ENCODE measurements around the gene CLIC6. TPM values are rescaled to one million over a fixed set of nuclear protein-coding genes. Genes with fewer than 3 reads are reported as not detected.
A peak's percentile ranks its signal among the peaks of the same experiment; 100 is the strongest.

Gene CLIC6
- polyA plus RNA-seq, 3 donors: not detected

DNA sequence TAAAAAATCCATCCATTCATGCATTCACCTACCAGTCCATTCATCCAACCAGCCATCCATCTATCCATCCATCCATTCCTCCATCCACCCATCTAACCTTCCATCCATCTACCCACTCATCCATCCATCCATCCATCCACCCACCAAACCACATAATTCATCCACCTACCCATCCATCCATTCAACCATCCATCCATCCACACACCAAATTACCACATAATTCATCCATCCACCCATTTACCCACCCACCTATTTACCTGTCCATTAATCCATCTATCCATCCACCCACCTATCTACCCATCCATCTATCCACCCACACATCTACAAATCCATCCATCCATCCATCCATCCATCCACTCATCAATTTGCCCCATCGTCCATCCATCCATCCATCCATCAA lies 71.4 kb downstream of the CLIC6 start:
- Mint-ChIP-seq H3K36me3 (no peaks in the 10 kb centered on the region), H3K27ac (no peak overlapping the region), H3K4me3 (peak overlapping the region in 1 of 2 donors; percentile 47), H3K4me1 (peaks cover 3% of the 10 kb centered on the region), H3K27me3 (ENCODE audit: low read depth in 3 of 3) (peaks cover 0 to 6% (median 3%) of the 10 kb centered on the region in 3 donors), H3K9me3 (no peaks in the 10 kb centered on the region)
- WGBS (ENCODE audit: insufficient coverage): no CpG with 5 or more reads among the region's 1 CpG
- H3K27me3 ChIP-seq (ENCODE audit: control insufficient read depth in 2 of 2, insufficient read depth in 2 of 2, low read length in 2 of 2): no peaks in the 10 kb centered on the region
- intact Hi-C loops (cut with micrococcal nuclease): no loop called here
- no peaks in the 10 kb centered on the region for H3K36me3 ChIP-seq (replicated peaks in 1 of 2; ENCODE audit: control insufficient read depth in 1 of 2, insufficient read depth in 2 of 2, low read length in 2 of 2)
- no peaks in the 10 kb centered on the region for H3K4me1 ChIP-seq (ENCODE audit: control insufficient read depth in 1 of 2, insufficient read depth in 2 of 2, low read length in 2 of 2)
- H3K9ac ChIP-seq (ENCODE audit: insufficient read depth, low read length, poor library complexity, severe bottlenecking): no peak overlapping the region
- H3K4me2 ChIP-seq (replicated peaks; ENCODE audit: extremely low read depth, low read length, poor library complexity, severe bottlenecking): no peak overlapping the region
- no peaks in the 10 kb centered on the region for H4K20me1 ChIP-seq (ENCODE audit: insufficient read depth, low read length)
- H3K79me2 ChIP-seq (ENCODE audit: insufficient read depth, low read length): no peaks in the 10 kb centered on the region
- H3K4me3 ChIP-seq (replicated peaks in 1 of 3; ENCODE audit: low read depth in 2 of 3, low read length in 3 of 3): no peak overlapping the region
- DNase-seq: no peak
- no peaks in the 10 kb centered on the region for H3K9me3 ChIP-seq (replicated peaks in 1 of 2; ENCODE audit: control insufficient read depth in 1 of 2, insufficient read depth in 1 of 2, low read length in 2 of 2)
- no peak overlapping the region for H2AFZ ChIP-seq (ENCODE audit: insufficient read depth, low read depth, low read length, poor library complexity, severe bottlenecking)
- H3K27ac ChIP-seq (ENCODE audit: low read depth in 1 of 2, low read length in 2 of 2): no peak overlapping the region
- TF ChIP-seq, protein P1, sequence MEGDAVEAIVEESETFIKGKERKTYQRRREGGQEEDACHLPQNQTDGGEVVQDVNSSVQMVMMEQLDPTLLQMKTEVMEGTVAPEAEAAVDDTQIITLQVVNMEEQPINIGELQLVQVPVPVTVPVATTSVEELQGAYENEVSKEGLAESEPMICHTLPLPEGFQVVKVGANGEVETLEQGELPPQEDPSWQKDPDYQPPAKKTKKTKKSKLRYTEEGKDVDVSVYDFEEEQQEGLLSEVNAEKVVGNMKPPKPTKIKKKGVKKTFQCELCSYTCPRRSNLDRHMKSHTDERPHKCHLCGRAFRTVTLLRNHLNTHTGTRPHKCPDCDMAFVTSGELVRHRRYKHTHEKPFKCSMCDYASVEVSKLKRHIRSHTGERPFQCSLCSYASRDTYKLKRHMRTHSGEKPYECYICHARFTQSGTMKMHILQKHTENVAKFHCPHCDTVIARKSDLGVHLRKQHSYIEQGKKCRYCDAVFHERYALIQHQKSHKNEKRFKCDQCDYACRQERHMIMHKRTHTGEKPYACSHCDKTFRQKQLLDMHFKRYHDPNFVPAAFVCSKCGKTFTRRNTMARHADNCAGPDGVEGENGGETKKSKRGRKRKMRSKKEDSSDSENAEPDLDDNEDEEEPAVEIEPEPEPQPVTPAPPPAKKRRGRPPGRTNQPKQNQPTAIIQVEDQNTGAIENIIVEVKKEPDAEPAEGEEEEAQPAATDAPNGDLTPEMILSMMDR (IDR thresholded peaks at IDR 0.05): no peak

DNA sequence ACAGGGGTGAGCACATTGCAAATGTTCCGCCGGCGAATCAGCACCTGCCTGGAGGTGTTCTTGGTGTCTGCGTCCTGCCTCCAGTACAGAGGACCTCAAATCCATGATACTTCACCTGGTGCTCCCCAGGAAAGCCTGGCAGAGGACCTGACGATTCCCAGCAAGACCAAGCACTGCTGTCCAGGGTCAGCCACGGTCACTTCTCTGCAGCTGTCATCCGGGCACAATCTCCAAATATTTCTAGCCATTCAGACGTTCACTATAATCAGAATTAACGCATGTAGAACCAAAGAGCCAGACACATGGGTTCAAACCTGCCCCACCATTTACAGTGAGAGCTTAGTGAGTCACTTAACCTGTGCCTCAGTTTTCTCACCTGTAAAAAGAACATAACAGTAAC lies 74.5 kb downstream of the CLIC6 start:
- no peaks in the 10 kb centered on the region for H3K27me3 ChIP-seq (ENCODE audit: control insufficient read depth in 2 of 2, insufficient read depth in 2 of 2, low read length in 2 of 2)
- H3K79me2 ChIP-seq (ENCODE audit: insufficient read depth, low read length): no peaks in the 10 kb centered on the region
- no peak for DNase-seq
- no peak overlapping the region for H3K4me3 Mint-ChIP-seq
- peaks cover 6% of the 10 kb centered on the region for H3K4me1 Mint-ChIP-seq
- peaks cover 4 to 6% (median 6%) of the 10 kb centered on the region in 3 donors for H3K27me3 Mint-ChIP-seq (ENCODE audit: low read depth in 3 of 3)
- H3K4me3 ChIP-seq (replicated peaks in 1 of 3; ENCODE audit: low read depth in 2 of 3, low read length in 3 of 3): no peak overlapping the region
- H3K4me2 ChIP-seq (replicated peaks; ENCODE audit: extremely low read depth, low read length, poor library complexity, severe bottlenecking): no peak overlapping the region
- H3K27ac ChIP-seq (ENCODE audit: low read depth in 1 of 2, low read length in 2 of 2): no peak overlapping the region
- H3K9me3 Mint-ChIP-seq: no peaks in the 10 kb centered on the region
- TF ChIP-seq, protein P1 (IDR thresholded peaks at IDR 0.05): no peak
- 94% methylated on average over 9 of the region's 9 CpGs for WGBS (ENCODE audit: insufficient coverage)
- intact Hi-C loops (cut with micrococcal nuclease): no loop called here
- no peaks in the 10 kb centered on the region for H3K36me3 ChIP-seq (replicated peaks in 1 of 2; ENCODE audit: control insufficient read depth in 1 of 2, insufficient read depth in 2 of 2, low read length in 2 of 2)
- H3K9ac ChIP-seq (ENCODE audit: insufficient read depth, low read length, poor library complexity, severe bottlenecking): no peak overlapping the region
- H3K4me1 ChIP-seq (ENCODE audit: control insufficient read depth in 1 of 2, insufficient read depth in 2 of 2, low read length in 2 of 2): peaks cover 5 to 9% of the 10 kb centered on the region in 2 donors
- H3K9me3 ChIP-seq (replicated peaks in 1 of 2; ENCODE audit: control insufficient read depth in 1 of 2, insufficient read depth in 1 of 2, low read length in 2 of 2): no peaks in the 10 kb centered on the region
- no peaks in the 10 kb centered on the region for H3K36me3 Mint-ChIP-seq
- no peak overlapping the region for H2AFZ ChIP-seq (ENCODE audit: insufficient read depth, low read depth, low read length, poor library complexity, severe bottlenecking)
- no peaks in the 10 kb centered on the region for H4K20me1 ChIP-seq (ENCODE audit: insufficient read depth, low read length)
- no peak overlapping the region for H3K27ac Mint-ChIP-seq
